ENCODE results near the gene SCAF8. TPM values are rescaled to one million over a fixed set of nuclear protein-coding genes. Genes with fewer than 3 reads are reported as not detected.

Gene SCAF8
- total and polyA plus RNA-seq, 2 of the 4 experiments (the other 2 are of a cell fraction), result 16.1 to 23.5 TPM

DNA sequence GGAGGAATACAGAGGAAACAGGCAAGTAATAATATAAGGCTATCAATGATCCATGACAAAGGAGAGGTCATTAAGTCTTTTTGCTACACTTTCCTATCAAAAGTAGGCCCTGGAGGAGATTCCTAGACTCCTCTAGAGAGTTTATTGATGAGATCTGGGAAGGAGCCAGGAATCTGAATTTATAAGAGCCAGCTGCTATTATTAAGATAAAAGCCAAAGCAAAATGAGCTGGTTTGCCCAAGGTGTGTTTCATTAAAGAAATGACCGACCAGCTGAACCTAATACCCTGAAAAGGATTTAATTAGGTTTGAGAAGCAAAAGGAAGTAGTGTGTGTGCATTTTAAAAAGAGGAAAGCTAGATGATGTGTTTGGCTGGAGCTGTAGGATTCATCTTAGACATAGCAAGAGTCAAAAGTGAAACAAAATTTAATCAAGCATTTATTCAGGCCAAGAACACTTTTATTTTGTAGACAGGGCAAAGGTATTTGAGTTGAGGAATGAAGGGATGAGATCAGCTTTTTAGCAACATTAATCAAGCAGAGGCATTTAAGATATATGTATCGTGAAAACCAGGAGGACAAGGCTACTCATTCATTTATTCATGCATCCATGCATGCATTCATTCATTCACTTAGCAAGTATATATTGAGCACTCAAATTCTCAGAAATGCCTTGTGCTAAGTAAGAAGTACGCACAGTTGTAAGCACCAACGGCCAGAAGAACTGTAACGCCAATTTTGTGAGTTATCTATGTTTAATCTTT, 43.5 kb upstream of the SCAF8 start:
- no CpG with 5 or more reads among the region's 5 CpGs for WGBS, 2 experiments (ENCODE audit: extremely low coverage in 2 of 2, insufficient read length in 1 of 2)
- no peak overlapping the region for H3K14ac ChIP-seq (replicated peaks; ENCODE audit: low read depth, low read length)
- H2BK15ac ChIP-seq (ENCODE audit: low read depth, low read length), result no peak overlapping the region
- no peak overlapping the region for H3K23ac ChIP-seq (ENCODE audit: low read depth, low read length)
- H3K27ac ChIP-seq (ENCODE audit: insufficient read depth, low read length), result no peak overlapping the region
- no peak overlapping the region for H3K4me3 ChIP-seq (ENCODE audit: insufficient read depth, low read depth, low read length)
- CTCF ChIA-PET, result interaction anchor here (0.7 to 1.2 kb wide), 2 partner anchors 9 to 14 kb away, joined by 3 to 4 read pairs; no protein-coding TSS in a partner anchor
- no TSS peak for BruUV-seq (replicated peaks)
- no peak overlapping the region for H2BK20ac ChIP-seq (ENCODE audit: low read depth, low read length)
- POLR2A ChIA-PET (ENCODE audit: unreplicated experiment), result no interaction called here
- H4K20me1 ChIP-seq (ENCODE audit: insufficient read depth, low read length), result no peaks in the 10 kb centered on the region
- no peaks in the 10 kb centered on the region for H3K36me3 ChIP-seq (ENCODE audit: control insufficient read depth, insufficient read depth, low read length)
- no peak overlapping the region for H2BK5ac ChIP-seq (ENCODE audit: low read depth, low read length, poor library complexity, severe bottlenecking)
- no peak overlapping the region for H3K4me2 ChIP-seq (ENCODE audit: low read depth, low read length)
- TF ChIP-seq NFE2L2 (IDR thresholded peaks at IDR 0.05; ENCODE audit: low read depth, low read length) (no peak), BHLHE40 (IDR thresholded peaks at IDR 0.05; ENCODE audit: low read depth, low read length) (no peak), CHD1 (IDR thresholded peaks at IDR 0.05; ENCODE audit: low read depth, low read length) (no peak), POLR2A (IDR thresholded peaks at IDR 0.05; ENCODE audit: low read depth, low read length) (no peak), CEBPB (IDR thresholded peaks at IDR 0.05; ENCODE audit: low read depth, low read length) (no peak), MXI1 (IDR thresholded peaks at IDR 0.05; ENCODE audit: borderline replicate concordance, low read depth, low read length) (no peak)
- intact Hi-C loops (cut with micrococcal nuclease) (no loop called here), in situ Hi-C loops (cut with MboI; ENCODE audit: low sequenced_read_pairs) (no loop called here), dilution Hi-C loops (cut with HindIII; ENCODE audit: low sequenced_read_pairs, unreplicated experiment) (no loop called here)
- no peaks in the 10 kb centered on the region for H3K4me1 ChIP-seq (ENCODE audit: control insufficient read depth, insufficient read depth, low read length)
- ATAC-seq (ENCODE audit: low read depth) (no peak), DNase-seq (no peak)
- no peak overlapping the region for H4K91ac ChIP-seq (ENCODE audit: insufficient read depth, low read depth, low read length)
- no peaks in the 10 kb centered on the region for H3K9me3 ChIP-seq (ENCODE audit: control insufficient read depth, insufficient read depth, low read length)
- no peak overlapping the region for H3K9ac ChIP-seq (ENCODE audit: low read depth, low read length)
- no peak overlapping the region for H4K5ac ChIP-seq (ENCODE audit: low read depth, low read length)
- H4K8ac ChIP-seq (ENCODE audit: low read depth in 2 of 2, low read length in 2 of 2), result no peak overlapping the region
- no peak overlapping the region for H2BK120ac ChIP-seq (ENCODE audit: low read depth, low read length)
- no peaks in the 10 kb centered on the region for H3K79me1 ChIP-seq (ENCODE audit: low read depth in 1 of 2, low read length in 2 of 2)
- H3K18ac ChIP-seq (ENCODE audit: low read depth, low read length), result no peak overlapping the region
- no peak overlapping the region for H3K4ac ChIP-seq (ENCODE audit: low read depth, low read length)
- no peak overlapping the region for H2AFZ ChIP-seq (replicated peaks; ENCODE audit: low read length, poor library complexity)
- no peaks in the 10 kb centered on the region for H3K27me3 ChIP-seq (ENCODE audit: control insufficient read depth, insufficient read depth, low read length)
- H3K56ac ChIP-seq (ENCODE audit: extremely low read depth, insufficient read depth, low read length), result no peak overlapping the region
- H2AK9ac ChIP-seq (replicated peaks; ENCODE audit: low read depth, low read length, poor library complexity), result no peak overlapping the region
- H3K9me1 ChIP-seq (ENCODE audit: insufficient read depth, low read length), result no peaks in the 10 kb centered on the region
- H2AK5ac ChIP-seq (ENCODE audit: low read depth, low read length), result no peak overlapping the region
